Panc1 (cell line): Measurements from ENCODE around the gene DACH1. TPM values are rescaled to one million over a fixed set of nuclear protein-coding genes. Genes with fewer than 3 reads are reported as not detected.

ENCODE experiments used
- ATAC-seq: fragments of 200-7000 bp; cut with Tn5 transposase; 2 replicates; pipeline ENCODE4 v1.9.1; 2020; ENCODE audit warnings: mild to moderate bottlenecking, moderate library complexity
- BruUV-seq: library from RNA; stranded (reverse); fragments of 400-500 nt; replicated peaks from 2 replicates; lab custom pipeline; 2021; lab: Mats Ljungman, UMichigan
- CTCF ChIA-PET: fragments of 300-600 bp; sonication (Branson Sonifier 250); formaldehyde crosslinking; loops from one replicate; lab custom pipeline; 2022; ENCODE audit warnings: antibody characterized with exemption; lab: Charles Lee
- POLR2A ChIA-PET: fragments of 300-600 bp; sonication (Branson Sonifier 250); formaldehyde crosslinking; loops from one replicate; lab custom pipeline; 2022; ENCODE audit warnings: antibody characterized with exemption; lab: Charles Lee
- DNase-seq: peaks from one replicate; pipeline ENCODE4 v3.0.0-alpha.2; 2010; ENCODE audit warnings: low read depth, low spot score
- H3K27ac ChIP-seq: 2 replicates; pipeline ENCODE4 v1.5.1; 2011; ENCODE audit warnings: mild to moderate bottlenecking, low read length, inconsistent platforms
- H3K27me3 ChIP-seq: fragments of 200-500 bp; sonication (Bioruptor generic); 2 replicates; pipeline ENCODE4 v1.6.0; 2014; ENCODE audit warnings: low read length, inconsistent platforms; ENCODE audit not compliant: control insufficient read depth, insufficient read depth
- H3K36me3 ChIP-seq: fragments of 200-500 bp; sonication (Bioruptor generic); 2 replicates; pipeline ENCODE4 v1.5.1; 2014; ENCODE audit warnings: inconsistent platforms, mild to moderate bottlenecking, low read length, moderate library complexity; ENCODE audit not compliant: control insufficient read depth, insufficient read depth
- H3K4me1 ChIP-seq: 2 replicates; pipeline ENCODE4 v1.5.1; 2011; ENCODE audit warnings: inconsistent platforms, mild to moderate bottlenecking, low read length, moderate library complexity; ENCODE audit not compliant: control insufficient read depth, insufficient read depth
- H3K4me3 ChIP-seq, 2 experiments: 2 replicates each; pipeline ENCODE4 v1.5.1; 2011 to 2012; ENCODE audit warnings: low read depth in 2 of 2, low read length in 2 of 2, mild to moderate bottlenecking in 2 of 2, inconsistent platforms in 1 of 2, moderate library complexity in 1 of 2
- H3K9me3 ChIP-seq: fragments of 200-500 bp; sonication (Bioruptor generic); 2 replicates; pipeline ENCODE4 v1.5.1; 2014; ENCODE audit warnings: low read depth, mild to moderate bottlenecking, inconsistent platforms, low read length, moderate library complexity; ENCODE audit not compliant: control insufficient read depth, insufficient read depth
- POLR2AphosphoS5 ChIP-seq: IDR thresholded peaks from 2 replicates; pipeline ENCODE4 v1.6.1; 2012; ENCODE audit warnings: mild to moderate bottlenecking, low read depth, low read length, moderate library complexity
- SIN3A ChIP-seq: IDR thresholded peaks from 2 replicates; pipeline ENCODE4 v1.6.1; 2012; ENCODE audit warnings: low read depth, mild to moderate bottlenecking, low read length, moderate library complexity, borderline replicate concordance; ENCODE audit not compliant: insufficient read depth
- TCF7L2 ChIP-seq: IDR thresholded peaks from 2 replicates; pipeline ENCODE4 v1.6.1; 2011; ENCODE audit warnings: mild to moderate bottlenecking, low read depth, low read length, inconsistent platforms
- in situ Hi-C: cut with HindIII; loops from 2 replicates; pipeline ENCODE4 v1.10.0; 2016; ENCODE audit warnings: low sequenced_read_pairs, low pct_unique_long_range_greater_than_20kb
- intact Hi-C: fragments of 100-400 bp; cut with micrococcal nuclease; formaldehyde crosslinking; loops from one replicate; pipeline ENCODE4 v1.10.0; 2022; ENCODE audit not compliant: unreplicated experiment
- total RNA-seq: library from RNA; stranded (reverse); gene quantifications from one replicate; pipeline ENCODE4 v1.2.1, GENCODE V29; 2021; ENCODE audit not compliant: unreplicated experiment
- TF ChIP-seq, protein P1 (sequence below), 2 experiments: IDR thresholded peaks; 2 replicates each; pipeline ENCODE4 v1.6.1; 2011 to 2012; ENCODE audit warnings: low read depth in 2 of 2, control low read depth in 1 of 2, low read length in 1 of 2, mild to moderate bottlenecking in 1 of 2, moderate library complexity in 1 of 2; ENCODE audit not compliant: insufficient read depth in 1 of 2
- TF ChIP-seq, protein P2 (sequence below): fragments of 450-650 bp; IDR thresholded peaks from 2 replicates; pipeline ENCODE4 v1.5.1; 2017; ENCODE audit warnings: mild to moderate bottlenecking

Gene DACH1
- total RNA-seq, 1 experiment from 2014 or later = 0.54 TPM

DNA sequence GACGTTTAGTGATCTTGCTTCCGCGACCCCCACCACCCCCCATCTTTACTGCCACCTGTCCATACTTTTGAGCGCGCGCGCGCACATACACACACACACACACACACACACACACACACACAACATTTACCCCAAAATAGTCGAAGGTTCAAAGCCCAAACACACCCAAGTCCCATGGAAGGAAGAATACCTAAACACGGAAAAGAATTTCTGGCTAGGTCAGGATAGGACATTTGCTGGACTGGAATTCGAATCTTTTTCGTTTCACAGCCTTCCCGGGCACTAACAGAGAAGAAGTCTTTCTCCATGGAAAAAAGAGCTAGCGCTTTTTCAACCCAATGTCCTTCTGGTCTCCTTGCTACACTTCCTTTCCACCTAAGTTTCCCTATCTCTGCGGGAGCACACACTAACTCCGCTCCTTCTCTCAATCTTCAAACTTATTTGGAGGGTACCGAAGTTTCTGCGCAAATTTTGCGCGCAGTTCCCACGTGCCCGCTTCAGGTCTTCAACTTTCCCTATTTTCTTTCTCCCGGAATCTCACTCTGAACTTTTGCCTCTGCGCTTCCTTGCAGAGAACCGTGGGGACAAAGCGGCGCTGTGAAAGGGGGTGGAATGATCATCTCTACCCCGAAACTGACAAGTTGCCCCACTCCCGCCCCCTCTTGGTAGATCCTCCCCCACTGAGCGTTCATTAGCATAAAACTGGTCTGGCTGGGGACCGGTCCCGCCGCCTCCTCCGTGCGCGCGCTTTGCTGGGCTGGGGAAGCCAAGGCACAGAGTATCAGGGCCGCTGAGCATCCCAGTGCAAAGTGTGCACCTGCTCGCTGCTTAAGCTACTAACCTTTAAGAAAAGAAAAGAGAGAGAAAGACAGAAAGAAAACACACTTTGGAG lies 2.7 kb downstream of the DACH1 start:
- TF ChIP-seq, protein P1, sequence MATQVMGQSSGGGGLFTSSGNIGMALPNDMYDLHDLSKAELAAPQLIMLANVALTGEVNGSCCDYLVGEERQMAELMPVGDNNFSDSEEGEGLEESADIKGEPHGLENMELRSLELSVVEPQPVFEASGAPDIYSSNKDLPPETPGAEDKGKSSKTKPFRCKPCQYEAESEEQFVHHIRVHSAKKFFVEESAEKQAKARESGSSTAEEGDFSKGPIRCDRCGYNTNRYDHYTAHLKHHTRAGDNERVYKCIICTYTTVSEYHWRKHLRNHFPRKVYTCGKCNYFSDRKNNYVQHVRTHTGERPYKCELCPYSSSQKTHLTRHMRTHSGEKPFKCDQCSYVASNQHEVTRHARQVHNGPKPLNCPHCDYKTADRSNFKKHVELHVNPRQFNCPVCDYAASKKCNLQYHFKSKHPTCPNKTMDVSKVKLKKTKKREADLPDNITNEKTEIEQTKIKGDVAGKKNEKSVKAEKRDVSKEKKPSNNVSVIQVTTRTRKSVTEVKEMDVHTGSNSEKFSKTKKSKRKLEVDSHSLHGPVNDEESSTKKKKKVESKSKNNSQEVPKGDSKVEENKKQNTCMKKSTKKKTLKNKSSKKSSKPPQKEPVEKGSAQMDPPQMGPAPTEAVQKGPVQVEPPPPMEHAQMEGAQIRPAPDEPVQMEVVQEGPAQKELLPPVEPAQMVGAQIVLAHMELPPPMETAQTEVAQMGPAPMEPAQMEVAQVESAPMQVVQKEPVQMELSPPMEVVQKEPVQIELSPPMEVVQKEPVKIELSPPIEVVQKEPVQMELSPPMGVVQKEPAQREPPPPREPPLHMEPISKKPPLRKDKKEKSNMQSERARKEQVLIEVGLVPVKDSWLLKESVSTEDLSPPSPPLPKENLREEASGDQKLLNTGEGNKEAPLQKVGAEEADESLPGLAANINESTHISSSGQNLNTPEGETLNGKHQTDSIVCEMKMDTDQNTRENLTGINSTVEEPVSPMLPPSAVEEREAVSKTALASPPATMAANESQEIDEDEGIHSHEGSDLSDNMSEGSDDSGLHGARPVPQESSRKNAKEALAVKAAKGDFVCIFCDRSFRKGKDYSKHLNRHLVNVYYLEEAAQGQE (IDR thresholded peaks at IDR 0.05; ENCODE audit: insufficient read depth in 1 of 2, low read depth in 2 of 2, low read length in 1 of 2) = no peak
- TF ChIP-seq SIN3A = no peak
- no peak for TF ChIP-seq TCF7L2
- TF ChIP-seq, protein P2, sequence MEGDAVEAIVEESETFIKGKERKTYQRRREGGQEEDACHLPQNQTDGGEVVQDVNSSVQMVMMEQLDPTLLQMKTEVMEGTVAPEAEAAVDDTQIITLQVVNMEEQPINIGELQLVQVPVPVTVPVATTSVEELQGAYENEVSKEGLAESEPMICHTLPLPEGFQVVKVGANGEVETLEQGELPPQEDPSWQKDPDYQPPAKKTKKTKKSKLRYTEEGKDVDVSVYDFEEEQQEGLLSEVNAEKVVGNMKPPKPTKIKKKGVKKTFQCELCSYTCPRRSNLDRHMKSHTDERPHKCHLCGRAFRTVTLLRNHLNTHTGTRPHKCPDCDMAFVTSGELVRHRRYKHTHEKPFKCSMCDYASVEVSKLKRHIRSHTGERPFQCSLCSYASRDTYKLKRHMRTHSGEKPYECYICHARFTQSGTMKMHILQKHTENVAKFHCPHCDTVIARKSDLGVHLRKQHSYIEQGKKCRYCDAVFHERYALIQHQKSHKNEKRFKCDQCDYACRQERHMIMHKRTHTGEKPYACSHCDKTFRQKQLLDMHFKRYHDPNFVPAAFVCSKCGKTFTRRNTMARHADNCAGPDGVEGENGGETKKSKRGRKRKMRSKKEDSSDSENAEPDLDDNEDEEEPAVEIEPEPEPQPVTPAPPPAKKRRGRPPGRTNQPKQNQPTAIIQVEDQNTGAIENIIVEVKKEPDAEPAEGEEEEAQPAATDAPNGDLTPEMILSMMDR = no peak
- TF ChIP-seq POLR2AphosphoS5 = no peak
- no peak overlapping the region for H3K27ac ChIP-seq
- ChIA-PET POLR2A (no interaction called here), CTCF (no interaction called here)
- intact Hi-C loops (no loop called here), in situ Hi-C loops (no loop called here)
- H3K36me3 ChIP-seq = no peaks in the 10 kb centered on the region
- peak overlapping the region in 1 of 2 experiments; percentile 51; a peak in 1 of 4 replicates for H3K4me3 ChIP-seq
- H3K9me3 ChIP-seq = no peaks in the 10 kb centered on the region
- BruUV-seq = no TSS peak
- ATAC-seq (no peak), DNase-seq (no peak)
- no peaks in the 10 kb centered on the region for H3K4me1 ChIP-seq
- H3K27me3 ChIP-seq = peaks cover 2% of the 10 kb centered on the region; the same call in 1 of the 2 replicates

DNA sequence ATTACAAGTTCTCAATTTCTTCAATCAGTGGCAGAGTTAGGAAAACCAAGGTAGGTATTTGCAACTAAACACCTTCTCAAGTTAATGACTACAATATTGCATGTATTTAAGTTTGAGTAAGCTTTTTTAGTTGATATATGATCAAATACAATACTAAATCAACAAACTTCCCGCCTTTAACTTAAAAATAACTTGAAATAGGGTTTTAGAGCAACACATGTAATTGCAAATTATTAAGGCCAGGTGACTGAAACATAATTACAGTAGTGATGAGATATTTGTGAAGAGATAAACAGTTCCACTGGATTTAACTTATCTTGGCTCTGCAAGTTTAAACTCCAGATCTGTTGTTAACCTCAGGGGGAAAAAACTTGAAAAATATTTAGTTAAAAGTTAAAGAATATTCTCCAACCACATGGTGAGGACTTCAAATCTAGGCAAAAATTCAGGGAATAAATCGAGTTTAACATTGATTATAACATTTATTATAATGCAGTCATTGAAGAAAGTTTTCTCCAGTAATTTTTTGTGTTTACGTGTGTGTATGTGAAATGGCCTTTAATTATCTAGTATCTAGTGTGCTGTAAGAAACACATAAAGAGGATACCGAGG lies 3.6 kb downstream of the DACH1 start:
- Histone ChIP-seq H3K4me3 (no peak overlapping the region), H3K27me3 (no peaks in the 10 kb centered on the region; the same call in 1 of the 2 replicates), H3K9me3 (no peaks in the 10 kb centered on the region), H3K27ac (no peak overlapping the region), H3K4me1 (no peaks in the 10 kb centered on the region), H3K36me3 (no peaks in the 10 kb centered on the region)
- DNase-seq (no peak), ATAC-seq (no peak)
- intact Hi-C loops = no loop called here
- TF ChIP-seq TCF7L2 (no peak), POLR2AphosphoS5 (no peak), SIN3A (no peak)
- TF ChIP-seq, protein P1 (IDR thresholded peaks at IDR 0.05; ENCODE audit: insufficient read depth in 1 of 2, low read depth in 2 of 2, low read length in 1 of 2) = no peak
- TF ChIP-seq, protein P2 = no peak
- in situ Hi-C loops = no loop called here
- ChIA-PET POLR2A (no interaction called here), CTCF (no interaction called here)
- no TSS peak for BruUV-seq
